Mucosa of descending colon (tissue), 3 donors: Measurements from ENCODE around the gene ZC3H12A. TPM values are rescaled to one million over a fixed set of nuclear protein-coding genes. Genes with fewer than 3 reads are reported as not detected.

Experiments used
- ATAC-seq: fragments of 200-7000 bp; cut with Tn5 transposase; one replicate; pipeline ENCODE4 v1.9.1; 2020; ENCODE audit warnings: mild to moderate bottlenecking, moderate library complexity
- DNase-seq, 3 donors: peaks; one replicate each; pipeline ENCODE4 v3.0.0-alpha.2; 2020
- H3K36me3 ChIP-seq: fragments of 200-600 bp; one replicate; pipeline ENCODE4 v1.8.0; 2021; ENCODE audit warnings: low read depth, mild to moderate bottlenecking
- H3K4me1 ChIP-seq: fragments of 200-600 bp; one replicate; pipeline ENCODE4 v1.8.0; 2021; ENCODE audit warnings: low read depth, mild to moderate bottlenecking
- H3K4me3 ChIP-seq: fragments of 200-600 bp; one replicate; pipeline ENCODE4 v1.8.0; 2021; ENCODE audit warnings: mild to moderate bottlenecking
- H3K9me3 ChIP-seq: fragments of 200-600 bp; one replicate; pipeline ENCODE4 v1.8.0; 2021; ENCODE audit warnings: mild to moderate bottlenecking
- intact Hi-C, 2 donors: fragments of 100-400 bp; cut with DNase I in 1 of 2; cut with micrococcal nuclease in 1 of 2; formaldehyde crosslinking; loops; one replicate each; pipeline versions ENCODE4 v1.11.0 to v1.11.1; 2022; cut with DNase I, micrococcal nuclease
- total RNA-seq, 3 donors: library from RNA; stranded (reverse); fragmentation: NEBNext Ultra II Directional in 2 of 3; extraction: Animal tissue kit (Norgen Biotek cat#: 25700) in 2 of 3; gene quantifications; one replicate each; pipeline versions ENCODE4 v1.2.1 to v1.2.4, GENCODE V29; 2021 to 2023
- TF ChIP-seq, protein P1 (sequence below): fragments of 200-600 bp; IDR thresholded peaks from one replicate; pipeline ENCODE4 v1.8.0; 2022; ENCODE audit warnings: antibody characterized with exemption, mild to moderate bottlenecking
- donor health status: DM: no; HTN: no; CAD: no; lungs with moderate emphysema.
- donor health status: DM: no; HTN: no; CAD: no.
- donor health status: DM: no; HTN: yes; CAD: no.

Gene ZC3H12A
- total RNA-seq, 3 donors from 2014 or later = 25.6 to 42.4 (median 25.9) TPM

DNA sequence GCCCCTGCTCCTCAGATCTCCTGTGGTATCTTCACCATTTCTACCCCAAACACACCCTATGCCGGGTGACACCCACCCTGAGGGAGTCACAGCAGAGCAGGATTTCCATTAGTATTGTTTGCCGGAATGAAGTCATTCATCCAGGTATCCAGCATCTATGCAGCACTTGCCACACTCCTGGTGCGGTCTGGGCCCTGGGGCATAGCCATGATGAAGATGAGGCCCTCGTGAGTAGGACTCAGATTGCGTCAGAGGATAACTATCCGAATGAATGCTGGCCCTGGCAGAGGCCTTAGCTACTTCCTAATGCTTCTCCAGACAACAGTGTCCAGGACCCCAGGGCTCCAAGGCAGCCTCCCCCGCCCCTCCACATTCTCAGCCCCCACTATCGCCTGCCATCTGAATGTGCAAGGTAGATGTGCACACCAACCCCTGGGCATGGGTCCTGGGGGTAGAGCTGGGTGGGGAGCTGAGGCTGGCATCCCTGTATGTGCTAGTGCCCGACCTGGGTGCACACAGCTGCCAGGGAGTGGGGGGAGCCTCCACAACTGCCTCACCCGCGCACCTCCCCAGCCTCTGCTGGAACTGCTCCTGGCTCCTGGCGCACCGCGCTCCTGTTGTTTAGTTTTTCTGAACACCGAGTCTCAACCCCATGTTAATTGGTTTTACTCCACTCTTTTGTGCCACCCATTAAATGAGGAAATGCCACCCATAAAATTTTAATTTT, 25.5 kb upstream of the ZC3H12A start:
- DNase-seq (no peak), ATAC-seq (peak; percentile 19)
- no peaks in the 10 kb centered on the region for H3K4me1 ChIP-seq
- intact Hi-C loops = no loop called here
- H3K9me3 ChIP-seq = no peaks in the 10 kb centered on the region
- TF ChIP-seq, protein P1, sequence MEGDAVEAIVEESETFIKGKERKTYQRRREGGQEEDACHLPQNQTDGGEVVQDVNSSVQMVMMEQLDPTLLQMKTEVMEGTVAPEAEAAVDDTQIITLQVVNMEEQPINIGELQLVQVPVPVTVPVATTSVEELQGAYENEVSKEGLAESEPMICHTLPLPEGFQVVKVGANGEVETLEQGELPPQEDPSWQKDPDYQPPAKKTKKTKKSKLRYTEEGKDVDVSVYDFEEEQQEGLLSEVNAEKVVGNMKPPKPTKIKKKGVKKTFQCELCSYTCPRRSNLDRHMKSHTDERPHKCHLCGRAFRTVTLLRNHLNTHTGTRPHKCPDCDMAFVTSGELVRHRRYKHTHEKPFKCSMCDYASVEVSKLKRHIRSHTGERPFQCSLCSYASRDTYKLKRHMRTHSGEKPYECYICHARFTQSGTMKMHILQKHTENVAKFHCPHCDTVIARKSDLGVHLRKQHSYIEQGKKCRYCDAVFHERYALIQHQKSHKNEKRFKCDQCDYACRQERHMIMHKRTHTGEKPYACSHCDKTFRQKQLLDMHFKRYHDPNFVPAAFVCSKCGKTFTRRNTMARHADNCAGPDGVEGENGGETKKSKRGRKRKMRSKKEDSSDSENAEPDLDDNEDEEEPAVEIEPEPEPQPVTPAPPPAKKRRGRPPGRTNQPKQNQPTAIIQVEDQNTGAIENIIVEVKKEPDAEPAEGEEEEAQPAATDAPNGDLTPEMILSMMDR = no peak
- H3K4me3 ChIP-seq = no peak overlapping the region
- H3K36me3 ChIP-seq = no peaks in the 10 kb centered on the region

DNA sequence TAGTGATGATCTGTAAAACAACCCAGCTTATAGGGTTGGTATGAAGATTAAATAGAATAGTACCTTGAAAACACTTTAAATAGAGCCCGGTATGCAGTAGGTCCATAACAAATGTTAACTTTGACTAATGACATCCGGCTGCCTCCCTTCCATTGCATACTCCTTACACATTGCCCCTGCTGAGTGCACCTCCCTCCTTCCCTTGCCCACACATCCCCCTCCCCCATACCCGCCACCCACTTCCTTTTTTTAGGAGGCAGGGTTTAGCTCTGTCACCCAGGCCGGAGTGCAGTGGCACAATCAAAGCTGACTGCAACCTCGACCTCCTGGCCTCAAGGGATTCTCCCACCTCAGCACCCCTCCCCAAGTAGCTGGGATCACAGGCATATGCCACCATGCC, 24.4 kb upstream of the ZC3H12A start:
- TF ChIP-seq, protein P1 = no peak
- intact Hi-C loops = loop anchor here (5.0 kb wide), 1 partner anchor 37 kb away; no protein-coding TSS in a partner anchor
- H3K9me3 ChIP-seq = no peaks in the 10 kb centered on the region
- H3K4me3 ChIP-seq = no peak overlapping the region
- ATAC-seq (no peak), DNase-seq (peak in 1 of 3 donors; percentile 16)
- H3K4me1 ChIP-seq = peaks cover 3% of the 10 kb centered on the region
- H3K36me3 ChIP-seq = no peaks in the 10 kb centered on the region

DNA sequence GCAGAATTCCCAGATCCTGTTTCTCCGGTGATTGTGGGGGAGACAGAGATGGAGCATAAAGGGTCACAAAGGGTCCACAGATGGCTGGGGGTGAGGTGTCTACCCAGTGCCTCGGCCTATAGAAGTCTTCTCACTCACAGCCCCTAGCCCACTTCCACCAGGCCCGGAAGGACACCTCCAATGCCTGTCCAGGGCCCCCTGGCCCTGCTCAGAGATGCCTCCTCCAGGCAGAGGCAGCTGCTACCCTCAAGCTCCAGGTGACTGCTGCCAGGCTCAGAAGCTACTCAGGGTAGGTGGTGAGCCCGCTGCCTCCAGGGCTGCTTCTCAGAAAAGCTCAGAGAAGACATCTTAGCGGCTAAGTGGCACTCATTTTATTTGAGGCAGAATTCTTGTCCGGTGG, 22.0 kb upstream of the ZC3H12A start:
- no peak overlapping the region for H3K4me3 ChIP-seq
- intact Hi-C loops = loop anchor here (5.0 kb wide), 1 partner anchor 35 kb away; no protein-coding TSS in a partner anchor
- DNase-seq (no peak), ATAC-seq (no peak)
- H3K36me3 ChIP-seq = no peaks in the 10 kb centered on the region
- no peaks in the 10 kb centered on the region for H3K9me3 ChIP-seq
- H3K4me1 ChIP-seq = peaks cover 6% of the 10 kb centered on the region
- TF ChIP-seq, protein P1 = no peak

DNA sequence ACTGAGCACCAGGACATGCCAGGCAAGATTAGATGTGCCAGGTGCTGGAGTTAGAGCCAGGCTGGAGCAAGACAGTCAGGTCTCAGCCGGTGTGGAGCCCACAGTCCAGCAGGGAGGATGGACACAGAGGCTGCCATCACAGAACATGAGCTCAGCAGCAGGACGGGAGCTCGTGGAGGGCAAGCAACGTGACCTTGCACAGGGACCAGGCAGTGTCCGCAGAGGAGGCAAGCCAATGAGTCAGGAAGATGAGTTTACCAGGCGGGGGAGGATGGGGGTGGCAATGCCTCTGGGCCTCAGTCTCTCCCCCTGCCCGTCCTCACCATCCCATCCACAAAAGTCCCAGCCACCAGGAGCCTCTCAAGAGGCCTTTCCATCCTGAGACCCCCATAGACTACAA, 20.7 kb upstream of the ZC3H12A start:
- intact Hi-C loops = loop anchor here (5.0 kb wide), 1 partner anchor 34 kb away; no protein-coding TSS in a partner anchor
- TF ChIP-seq, protein P1 = no peak
- H3K9me3 ChIP-seq = no peaks in the 10 kb centered on the region
- no peak overlapping the region for H3K4me3 ChIP-seq
- peaks cover 6% of the 10 kb centered on the region for H3K4me1 ChIP-seq
- no peaks in the 10 kb centered on the region for H3K36me3 ChIP-seq
- no peak for ATAC-seq
- no peak for DNase-seq

DNA sequence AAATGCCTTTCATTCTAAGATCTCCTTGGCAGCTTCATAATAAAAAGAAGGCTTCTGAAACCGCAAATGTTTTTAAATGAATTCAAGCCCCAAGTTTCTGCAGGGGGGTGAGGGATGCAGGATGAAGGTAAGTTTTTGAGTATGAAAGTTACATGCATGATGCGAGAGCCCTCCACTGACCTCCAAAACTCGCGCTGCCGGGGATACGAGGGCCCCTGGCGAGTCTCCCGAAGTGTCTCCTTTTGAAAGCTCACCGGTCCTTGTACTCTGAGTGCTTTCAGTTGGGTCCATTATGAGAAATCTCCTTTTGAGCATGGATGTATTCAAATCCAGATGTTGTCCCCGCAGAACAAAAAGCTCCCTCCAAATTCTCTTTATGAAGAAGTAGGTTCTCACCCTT, 18.9 kb upstream of the ZC3H12A start:
- no peak overlapping the region for H3K4me3 ChIP-seq
- intact Hi-C loops = no loop called here
- TF ChIP-seq, protein P1 = no peak
- no peaks in the 10 kb centered on the region for H3K36me3 ChIP-seq
- peaks cover 6% of the 10 kb centered on the region for H3K4me1 ChIP-seq
- DNase-seq (no peak), ATAC-seq (no peak)
- no peaks in the 10 kb centered on the region for H3K9me3 ChIP-seq
